Vagina (tissue), 2 donors: ENCODE results near the gene HBG2. TPM values are rescaled to one million over a fixed set of nuclear protein-coding genes. Genes with fewer than 3 reads are reported as not detected.

Source experiments
- DNase-seq, 2 donors: peaks; one replicate each; pipeline ENCODE4 v3.0.0-alpha.2; 2017; ENCODE audit errors: extremely low spot score in 2 of 2
- H3K27ac ChIP-seq: fragments of 200-600 bp; sonication (generic); one replicate; pipeline ENCODE4 v1.5.1; 2019
- H3K27me3 ChIP-seq: fragments of 200-600 bp; sonication (generic); one replicate; pipeline ENCODE4 v1.5.1; 2019
- H3K36me3 ChIP-seq, 2 donors: fragments of 200-600 bp; sonication (generic); one replicate each; pipeline ENCODE4 v1.5.1; 2017 to 2019
- H3K4me1 ChIP-seq: fragments of 200-600 bp; sonication (generic); one replicate; pipeline ENCODE4 v1.5.1; 2019
- H3K4me3 ChIP-seq, 2 donors: fragments of 200-600 bp; sonication (generic); 1 replicate in 1 of 2; 2 replicates in 1 of 2; pipeline ENCODE4 v1.5.1; 2016 to 2019
- H3K9me3 ChIP-seq: fragments of 200-600 bp; sonication (generic); one replicate; pipeline ENCODE4 v1.5.1; 2019
- POLR2A ChIP-seq, 2 donors: fragments of 450-650 bp; IDR thresholded peaks; one replicate each; pipeline ENCODE4 v1.6.1; 2017; ENCODE audit warnings: antibody characterized with exemption in 2 of 2, mild to moderate bottlenecking in 2 of 2, moderate library complexity in 2 of 2
- POLR2AphosphoS5 ChIP-seq, 2 donors: sonication (generic); formaldehyde crosslinking; IDR thresholded peaks; one replicate each; pipeline ENCODE4 v1.9.0; 2017; ENCODE audit warnings: antibody characterized with exemption in 2 of 2, mild to moderate bottlenecking in 2 of 2, low read depth in 1 of 2; ENCODE audit not compliant: insufficient read depth in 1 of 2
- intact Hi-C: fragments of 100-400 bp; cut with DNase I; formaldehyde crosslinking; loops from one replicate; pipeline ENCODE4 v1.15.1; 2023
- total RNA-seq: library from RNA; depleted of rRNA; stranded (reverse); fragments of >200 nt; gene quantifications from one replicate; pipeline ENCODE4 v1.2.3, GENCODE V29; 2016
- TF ChIP-seq, protein P1 (sequence below), 3 experiments: fragments of 450-650 bp in 2 of 3; fragments of 200-600 bp in 1 of 3; sonication (generic) in 1 of 3; IDR thresholded peaks; one replicate each; pipeline ENCODE4 v1.5.1; 2017 to 2019; ENCODE audit warnings: antibody characterized with exemption in 3 of 3, mild to moderate bottlenecking in 2 of 3, moderate library complexity in 2 of 3

The HBG2 gene
- total RNA-seq, 1 donor from 2014 or later, result not detected

GRCh38 chr11:5247472-5248192 lies 6.9 kb downstream of the HBG2 start:
- H3K4me1 ChIP-seq, result no peaks in the 10 kb centered on the region
- no peak overlapping the region for H3K27ac ChIP-seq
- H3K9me3 ChIP-seq, result no peaks in the 10 kb centered on the region
- no peaks in the 10 kb centered on the region for H3K36me3 ChIP-seq
- TF ChIP-seq POLR2AphosphoS5 (IDR thresholded peaks at IDR 0.05; ENCODE audit: insufficient read depth in 1 of 2, low read depth in 1 of 2) (no peak), POLR2A (IDR thresholded peaks at IDR 0.05) (no peak)
- TF ChIP-seq, protein P1, sequence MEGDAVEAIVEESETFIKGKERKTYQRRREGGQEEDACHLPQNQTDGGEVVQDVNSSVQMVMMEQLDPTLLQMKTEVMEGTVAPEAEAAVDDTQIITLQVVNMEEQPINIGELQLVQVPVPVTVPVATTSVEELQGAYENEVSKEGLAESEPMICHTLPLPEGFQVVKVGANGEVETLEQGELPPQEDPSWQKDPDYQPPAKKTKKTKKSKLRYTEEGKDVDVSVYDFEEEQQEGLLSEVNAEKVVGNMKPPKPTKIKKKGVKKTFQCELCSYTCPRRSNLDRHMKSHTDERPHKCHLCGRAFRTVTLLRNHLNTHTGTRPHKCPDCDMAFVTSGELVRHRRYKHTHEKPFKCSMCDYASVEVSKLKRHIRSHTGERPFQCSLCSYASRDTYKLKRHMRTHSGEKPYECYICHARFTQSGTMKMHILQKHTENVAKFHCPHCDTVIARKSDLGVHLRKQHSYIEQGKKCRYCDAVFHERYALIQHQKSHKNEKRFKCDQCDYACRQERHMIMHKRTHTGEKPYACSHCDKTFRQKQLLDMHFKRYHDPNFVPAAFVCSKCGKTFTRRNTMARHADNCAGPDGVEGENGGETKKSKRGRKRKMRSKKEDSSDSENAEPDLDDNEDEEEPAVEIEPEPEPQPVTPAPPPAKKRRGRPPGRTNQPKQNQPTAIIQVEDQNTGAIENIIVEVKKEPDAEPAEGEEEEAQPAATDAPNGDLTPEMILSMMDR (IDR thresholded peaks at IDR 0.05), result no peak
- intact Hi-C loops, result no loop called here
- no peak for DNase-seq
- no peak overlapping the region for H3K4me3 ChIP-seq
- H3K27me3 ChIP-seq, result no peaks in the 10 kb centered on the region

GRCh38 chr11:5246772-5247471 lies 7.7 kb downstream of the HBG2 start:
- Histone ChIP-seq H3K27ac (no peak overlapping the region), H3K36me3 (no peaks in the 10 kb centered on the region), H3K9me3 (no peaks in the 10 kb centered on the region), H3K4me1 (no peaks in the 10 kb centered on the region), H3K4me3 (no peak overlapping the region), H3K27me3 (no peaks in the 10 kb centered on the region)
- intact Hi-C loops, result no loop called here
- DNase-seq, result no peak
- TF ChIP-seq, protein P1 (IDR thresholded peaks at IDR 0.05), result no peak

- Histone ChIP-seq H3K4me3 (no peak overlapping the region), H3K27ac (no peak overlapping the region), H3K36me3 (no peaks in the 10 kb centered on the region), H3K9me3 (no peaks in the 10 kb centered on the region), H3K4me1 (no peaks in the 10 kb centered on the region), H3K27me3 (no peaks in the 10 kb centered on the region)
- intact Hi-C loops, result no loop called here
- TF ChIP-seq POLR2AphosphoS5 (IDR thresholded peaks at IDR 0.05; ENCODE audit: insufficient read depth in 1 of 2, low read depth in 1 of 2) (no peak), POLR2A (IDR thresholded peaks at IDR 0.05) (no peak)
- TF ChIP-seq, protein P1 (IDR thresholded peaks at IDR 0.05), result no peak
- DNase-seq, result no peak
Observed at GRCh38 chr11:5245155-5245554, 9.4 kb downstream of the HBG2 start.

DNA sequence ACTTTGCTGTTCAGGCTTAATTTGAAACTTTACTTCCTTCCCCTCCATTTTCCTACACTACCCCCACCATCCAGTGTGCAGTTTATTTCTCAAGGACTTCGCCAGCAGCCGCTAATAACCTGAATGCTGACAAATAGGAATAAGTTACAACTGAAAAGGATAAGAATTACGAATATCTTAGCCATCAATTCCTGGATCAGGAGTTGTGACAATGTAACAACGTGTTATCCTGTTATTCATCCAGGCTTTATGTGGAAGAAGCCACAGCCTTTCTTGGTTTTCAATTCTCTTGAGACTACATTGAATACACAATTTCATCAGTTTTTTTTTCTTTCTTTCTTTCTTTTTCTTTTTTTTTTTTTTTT lies 10.8 kb downstream of the HBG2 start:
- Histone ChIP-seq H3K4me3 (no peak overlapping the region), H3K27me3 (no peaks in the 10 kb centered on the region), H3K27ac (no peak overlapping the region), H3K36me3 (no peaks in the 10 kb centered on the region), H3K9me3 (no peaks in the 10 kb centered on the region), H3K4me1 (no peaks in the 10 kb centered on the region)
- intact Hi-C loops, result no loop called here
- TF ChIP-seq POLR2A (IDR thresholded peaks at IDR 0.05) (no peak), POLR2AphosphoS5 (IDR thresholded peaks at IDR 0.05; ENCODE audit: insufficient read depth in 1 of 2, low read depth in 1 of 2) (no peak)
- TF ChIP-seq, protein P1 (IDR thresholded peaks at IDR 0.05), result no peak
- DNase-seq, result no peak
